WTC11 (cell line): ENCODE results near the gene CCDC3.

Experiments
- CTCF ChIP-seq: fragments of 200-600 bp; IDR thresholded peaks from 2 replicates; pipeline ENCODE4 v1.8.0; 2022; ENCODE audit warnings: antibody characterized with exemption
- GABPB1 ChIP-seq: sonication (generic); formaldehyde crosslinking; IDR thresholded peaks from 2 replicates; pipeline ENCODE4 v1.8.1; 2023; ENCODE audit warnings: mild to moderate bottlenecking, missing genetic modification reagents
- JUN ChIP-seq: sonication (generic); formaldehyde crosslinking; IDR thresholded peaks from 2 replicates; pipeline ENCODE4 v1.8.0; 2023; ENCODE audit warnings: mild to moderate bottlenecking, missing genetic modification reagents
- MAX ChIP-seq: sonication (generic); formaldehyde crosslinking; IDR thresholded peaks from 2 replicates; pipeline ENCODE4 v1.8.0; 2022; ENCODE audit warnings: mild to moderate bottlenecking, missing genetic modification reagents
- NR2C2 ChIP-seq: sonication (generic); formaldehyde crosslinking; IDR thresholded peaks from 2 replicates; pipeline ENCODE4 v1.8.0; 2022; ENCODE audit warnings: mild to moderate bottlenecking, missing genetic modification reagents
- RORB ChIP-seq: fragments of 250-450 bp; sonication (Bioruptor Pico); IDR thresholded peaks from 2 replicates; pipeline ENCODE4 v1.9.0; 2021; ENCODE audit warnings: mild to moderate bottlenecking
- ZNF281 ChIP-seq: sonication (generic); formaldehyde crosslinking; IDR thresholded peaks from 2 replicates; pipeline ENCODE4 v1.8.0; 2023; ENCODE audit warnings: mild to moderate bottlenecking, missing genetic modification reagents
- ZSCAN18 ChIP-seq: fragments of 250-450 bp; sonication (Bioruptor Pico); IDR thresholded peaks from 2 replicates; pipeline ENCODE4 v2.1.2; 2022; ENCODE audit warnings: mild to moderate bottlenecking, moderate library complexity

- TF ChIP-seq RORB (no peak), MAX (CRISPR knock-in tag) (no peak), JUN (no peak), ZNF281 (CRISPR knock-in tag) (no peak), NR2C2 (no peak), CTCF (no peak), GABPB1 (CRISPR knock-in tag) (no peak), ZSCAN18 (CRISPR knock-in tag) (no peak)
These were observed 79.2 kb downstream of the CCDC3 start for GRCh38 chr10:12922117-12922900.
